Breast epithelium (tissue), 4 donors: ENCODE data around the gene PIK3CD. TPM values are rescaled to one million over a fixed set of nuclear protein-coding genes. Genes with fewer than 3 reads are reported as not detected.

Source experiments
- DNase-seq, 2 donors: peaks; one replicate each; pipeline ENCODE4 v3.0.0-alpha.2; 2019; ENCODE audit warnings: low spot score in 2 of 2
- H3K27ac ChIP-seq, 2 donors: fragments of 200-600 bp; sonication (generic) in 1 of 2; one replicate each; pipeline ENCODE4 v1.5.1; 2016 to 2019; ENCODE audit warnings: mild to moderate bottlenecking in 1 of 2
- H3K27me3 ChIP-seq, 2 donors: fragments of 200-600 bp; sonication (generic) in 1 of 2; one replicate each; pipeline versions ENCODE4 v1.5.1 to v1.6.0; 2017 to 2019; ENCODE audit warnings: control low read depth in 1 of 2, mild to moderate bottlenecking in 1 of 2
- H3K36me3 ChIP-seq: fragments of 200-600 bp; one replicate; pipeline ENCODE4 v1.5.1; 2019
- H3K4me1 ChIP-seq, 2 donors: fragments of 200-600 bp; sonication (generic); one replicate each; pipeline ENCODE4 v1.5.1; 2016 to 2019; ENCODE audit warnings: control low read depth in 1 of 2
- H3K4me3 ChIP-seq, 3 donors: fragments of 200-600 bp; sonication (generic); 1 replicate in 2 of 3; 2 replicates in 1 of 3; pipeline ENCODE4 v1.5.1; 2016 to 2019; ENCODE audit warnings: mild to moderate bottlenecking in 3 of 3, moderate library complexity in 2 of 3
- H3K9me3 ChIP-seq, 2 donors: fragments of 200-600 bp; sonication (generic) in 1 of 2; one replicate each; pipeline ENCODE4 v1.5.1; 2016 to 2019; ENCODE audit warnings: control low read depth in 1 of 2
- CTCF ChIP-seq, 3 donors: fragments of 450-650 bp; IDR thresholded peaks; one replicate each; pipeline ENCODE4 v1.5.1; 2016 to 2017; ENCODE audit warnings: antibody characterized with exemption in 3 of 3, mild to moderate bottlenecking in 3 of 3, moderate library complexity in 3 of 3
- POLR2A ChIP-seq: fragments of 450-650 bp; IDR thresholded peaks from one replicate; pipeline ENCODE4 v1.6.1; 2016; ENCODE audit warnings: antibody characterized with exemption, mild to moderate bottlenecking, moderate library complexity
- POLR2AphosphoS5 ChIP-seq, 3 donors: sonication (generic); formaldehyde crosslinking; IDR thresholded peaks; one replicate each; pipeline ENCODE4 v1.6.1; 2017; ENCODE audit warnings: antibody characterized with exemption in 3 of 3
- intact Hi-C: fragments of 100-400 bp; cut with DNase I; formaldehyde crosslinking; loops from one replicate; pipeline ENCODE4 v1.15.1; 2023; ENCODE audit warnings: low total_unique reads
- total RNA-seq, 3 donors: library from RNA; depleted of rRNA; stranded (reverse); fragments of >200 nt; gene quantifications; one replicate each; pipeline ENCODE4 v1.1.0, GENCODE V29; 2016

PIK3CD gene
- total RNA-seq, 3 donors from 2014 or later, result 8.2 to 12.1 (median 11.9) TPM

GRCh38 chr1:9648171-9648570, 3.4 kb upstream of the PIK3CD start:
- H3K27ac ChIP-seq, result no peak overlapping the region
- no peaks in the 10 kb centered on the region for H3K36me3 ChIP-seq
- no peaks in the 10 kb centered on the region for H3K9me3 ChIP-seq
- intact Hi-C loops, result no loop called here
- no peak for DNase-seq
- no peak overlapping the region for H3K4me3 ChIP-seq
- peaks cover 0 to 5% of the 10 kb centered on the region in 2 donors for H3K4me1 ChIP-seq
- peaks cover 4 to 17% of the 10 kb centered on the region in 2 donors for H3K27me3 ChIP-seq
- TF ChIP-seq POLR2A (no peak), CTCF (IDR thresholded peaks at IDR 0.05) (no peak), POLR2AphosphoS5 (IDR thresholded peaks at IDR 0.05) (no peak)

- peaks cover 0 to 5% of the 10 kb centered on the region in 2 donors for H3K4me1 ChIP-seq
- H3K9me3 ChIP-seq, result no peaks in the 10 kb centered on the region
- intact Hi-C loops, result no loop called here
- peaks cover 4 to 17% of the 10 kb centered on the region in 2 donors for H3K27me3 ChIP-seq
- no peaks in the 10 kb centered on the region for H3K36me3 ChIP-seq
- TF ChIP-seq CTCF (IDR thresholded peaks at IDR 0.05) (no peak), POLR2A (no peak), POLR2AphosphoS5 (IDR thresholded peaks at IDR 0.05) (no peak)
- H3K27ac ChIP-seq, result no peak overlapping the region
- no peak overlapping the region for H3K4me3 ChIP-seq
- DNase-seq, result no peak
Observed at GRCh38 chr1:9649769-9650168, 1.8 kb upstream of the PIK3CD start.

- H3K27ac ChIP-seq, result no peak overlapping the region
- peaks cover 0 to 5% of the 10 kb centered on the region in 2 donors for H3K4me1 ChIP-seq
- H3K9me3 ChIP-seq, result no peaks in the 10 kb centered on the region
Observed at GRCh38 chr1:9651220-9651564, 339 bp upstream of the PIK3CD start.

GRCh38 chr1:9652379-9653209, 1.1 kb downstream of the PIK3CD start:
- H3K9me3 ChIP-seq, result no peaks in the 10 kb centered on the region
- H3K4me1 ChIP-seq, result peaks cover 0 to 5% of the 10 kb centered on the region in 2 donors
- peak overlapping the region in 1 of 2 donors; percentile 48 for H3K27ac ChIP-seq
- no peaks in the 10 kb centered on the region for H3K36me3 ChIP-seq
- no peak for DNase-seq
- intact Hi-C loops, result no loop called here
- TF ChIP-seq POLR2A (no peak), POLR2AphosphoS5 (IDR thresholded peaks at IDR 0.05) (no peak), CTCF (IDR thresholded peaks at IDR 0.05) (no peak)
- H3K4me3 ChIP-seq, result peak overlapping the region; percentile 50 to 76 (median 58)
- H3K27me3 ChIP-seq, result peaks cover 4 to 17% of the 10 kb centered on the region in 2 donors

More at GRCh38 chr1:9651220-9651564, 339 bp upstream of the PIK3CD start:
- intact Hi-C loops, result no loop called here
- no peaks in the 10 kb centered on the region for H3K36me3 ChIP-seq
- H3K27me3 ChIP-seq, result peaks cover 4 to 17% of the 10 kb centered on the region in 2 donors
- DNase-seq, result no peak
- H3K4me3 ChIP-seq, result peak overlapping the region; percentile 50 to 76 (median 58)
- TF ChIP-seq POLR2A (no peak), POLR2AphosphoS5 (IDR thresholded peaks at IDR 0.05) (no peak), CTCF (IDR thresholded peaks at IDR 0.05) (no peak)

GRCh38 chr1:9653210-9653490, 1.6 kb downstream of the PIK3CD start:
- H3K36me3 ChIP-seq, result no peaks in the 10 kb centered on the region
- DNase-seq, result no peak
- H3K4me3 ChIP-seq, result peak overlapping the region; percentile 50 to 76 (median 58)
- H3K4me1 ChIP-seq, result peaks cover 0 to 5% of the 10 kb centered on the region in 2 donors
- H3K9me3 ChIP-seq, result no peaks in the 10 kb centered on the region
- intact Hi-C loops, result no loop called here
- no peak for TF ChIP-seq CTCF (IDR thresholded peaks at IDR 0.05)
- no peak for TF ChIP-seq POLR2A
- no peak for TF ChIP-seq POLR2AphosphoS5 (IDR thresholded peaks at IDR 0.05)
- H3K27me3 ChIP-seq, result peaks cover 4 to 17% of the 10 kb centered on the region in 2 donors
- peak overlapping the region in 1 of 2 donors; percentile 5 for H3K27ac ChIP-seq
